ENCODE measurements around the gene NRXN3. TPM values are rescaled to one million over a fixed set of nuclear protein-coding genes. Genes with fewer than 3 reads are reported as not detected.

NRXN3 gene
- total and polyA plus RNA-seq, 2 donors (not counting 1 experiment from before 2014, with no cell fraction given) = not detected

- no peak overlapping the region for H2AFZ ChIP-seq (ENCODE audit: insufficient read depth, low read depth, low read length, poor library complexity, severe bottlenecking)
- CTCF ChIA-PET = no interaction called here
- Mint-ChIP-seq H3K27me3 (peaks cover 15% of the 10 kb centered on the region), H3K4me1 (no peaks in the 10 kb centered on the region), H3K27ac (no peak overlapping the region), H3K4me3 (no peak overlapping the region), H3K9me3 (ENCODE audit: insufficient read depth) (no peaks in the 10 kb centered on the region)
- no peaks in the 10 kb centered on the region for H3K4me1 ChIP-seq (ENCODE audit: control insufficient read depth in 2 of 2, insufficient read depth in 2 of 2, low read length in 2 of 2)
- ATAC-seq (ENCODE audit: low read depth) (no peak), DNase-seq (no peak)
- no peak for TF ChIP-seq CTCF (IDR thresholded peaks at IDR 0.05)
- TF ChIP-seq EZH2 (IDR thresholded peaks at IDR 0.05; ENCODE audit: borderline replicate concordance, insufficient read depth, low read depth, low read length, poor library complexity, severe bottlenecking) = no peak
- intact Hi-C loops (cut with micrococcal nuclease) = no loop called here
- peaks cover 0 to 2% (median 0%) of the 10 kb centered on the region in 4 experiments for H3K27me3 ChIP-seq (replicated peaks in 1 of 4; ENCODE audit: control extremely low read depth in 1 of 4, control insufficient read depth in 3 of 4, insufficient read depth in 4 of 4, low read length in 3 of 4)
- no peaks in the 10 kb centered on the region for H3K36me3 ChIP-seq (replicated peaks in 1 of 2; ENCODE audit: control extremely low read depth in 1 of 2, control insufficient read depth in 1 of 2, extremely low read depth in 1 of 2, insufficient read depth in 2 of 2, low read length in 1 of 2)
- H4K20me1 ChIP-seq (ENCODE audit: control insufficient read depth, insufficient read depth, low read length, poor library complexity, severe bottlenecking) = no peaks in the 10 kb centered on the region
- no peak overlapping the region for H3K4me2 ChIP-seq (replicated peaks; ENCODE audit: low read depth, low read length, poor library complexity, severe bottlenecking)
- no peak overlapping the region for H3K4me3 ChIP-seq (ENCODE audit: control extremely low read depth in 1 of 5, extremely low read depth in 1 of 5, insufficient read depth in 1 of 5, low read depth in 2 of 5, low read length in 4 of 5)
- no peak overlapping the region for H3K9ac ChIP-seq (ENCODE audit: low read length)
- POLR2A ChIA-PET = no interaction called here
- H3K9me3 ChIP-seq (ENCODE audit: control extremely low read depth in 1 of 3, control insufficient read depth in 2 of 3, insufficient read depth in 1 of 3, low read length in 2 of 3) = no peaks in the 10 kb centered on the region
- H3K27ac ChIP-seq (ENCODE audit: low read length in 2 of 2) = no peak overlapping the region
- WGBS (ENCODE audit: insufficient coverage) = 89% methylated on average over 1 of the region's 1 CpG
- no peaks in the 10 kb centered on the region for H3K79me2 ChIP-seq (ENCODE audit: control insufficient read depth, insufficient read depth, low read length)
These were observed 482.6 kb downstream of the NRXN3 start for GRCh38 chr14:78652727-78653126.

- CTCF ChIA-PET = interaction anchor here (0.9 kb wide), 1 partner anchor 11 kb away, joined by 4 read pairs; no protein-coding TSS in a partner anchor
- Mint-ChIP-seq H3K4me3 (no peak overlapping the region), H3K27ac (no peak overlapping the region), H3K4me1 (no peaks in the 10 kb centered on the region), H3K27me3 (peaks cover 15% of the 10 kb centered on the region), H3K9me3 (ENCODE audit: insufficient read depth) (no peaks in the 10 kb centered on the region)
- Histone ChIP-seq H3K9ac (ENCODE audit: low read length) (no peak overlapping the region), H3K79me2 (ENCODE audit: control insufficient read depth, insufficient read depth, low read length) (no peaks in the 10 kb centered on the region), H3K36me3 (replicated peaks in 1 of 2; ENCODE audit: control extremely low read depth in 1 of 2, control insufficient read depth in 1 of 2, extremely low read depth in 1 of 2, insufficient read depth in 2 of 2, low read length in 1 of 2) (no peaks in the 10 kb centered on the region), H3K4me2 (replicated peaks; ENCODE audit: low read depth, low read length, poor library complexity, severe bottlenecking) (no peak overlapping the region), H3K4me3 (ENCODE audit: control extremely low read depth in 1 of 5, extremely low read depth in 1 of 5, insufficient read depth in 1 of 5, low read depth in 2 of 5, low read length in 4 of 5) (no peak overlapping the region), H3K27me3 (replicated peaks in 1 of 4; ENCODE audit: control extremely low read depth in 1 of 4, control insufficient read depth in 3 of 4, insufficient read depth in 4 of 4, low read length in 3 of 4) (peaks cover 0 to 2% (median 0%) of the 10 kb centered on the region in 4 experiments), H2AFZ (ENCODE audit: insufficient read depth, low read depth, low read length, poor library complexity, severe bottlenecking) (no peak overlapping the region), H3K9me3 (ENCODE audit: control extremely low read depth in 1 of 3, control insufficient read depth in 2 of 3, insufficient read depth in 1 of 3, low read length in 2 of 3) (no peaks in the 10 kb centered on the region), H3K4me1 (ENCODE audit: control insufficient read depth in 2 of 2, insufficient read depth in 2 of 2, low read length in 2 of 2) (no peaks in the 10 kb centered on the region), H3K27ac (ENCODE audit: low read length in 2 of 2) (no peak overlapping the region), H4K20me1 (ENCODE audit: control insufficient read depth, insufficient read depth, low read length, poor library complexity, severe bottlenecking) (no peaks in the 10 kb centered on the region)
- POLR2A ChIA-PET = no interaction called here
- intact Hi-C loops (cut with micrococcal nuclease) = no loop called here
- no peak for DNase-seq
- WGBS (ENCODE audit: insufficient coverage) = no CpG with 5 or more reads among the region's 1 CpG
- ATAC-seq (ENCODE audit: low read depth) = no peak
- no peak for TF ChIP-seq CTCF (IDR thresholded peaks at IDR 0.05)
- no peak for TF ChIP-seq EZH2 (IDR thresholded peaks at IDR 0.05; ENCODE audit: borderline replicate concordance, insufficient read depth, low read depth, low read length, poor library complexity, severe bottlenecking)
These were observed 483.0 kb downstream of the NRXN3 start for GRCh38 chr14:78653173-78653572.
